Breast epithelium (tissue), 4 donors: ENCODE measurements around the gene TRPM8. TPM values are rescaled to one million over a fixed set of nuclear protein-coding genes. Genes with fewer than 3 reads are reported as not detected.

Experiments
- DNase-seq, 2 donors: peaks; one replicate each; pipeline ENCODE4 v3.0.0-alpha.2; 2019; ENCODE audit warnings: low spot score in 2 of 2
- H3K27ac ChIP-seq, 2 donors: fragments of 200-600 bp; sonication (generic) in 1 of 2; one replicate each; pipeline ENCODE4 v1.5.1; 2016 to 2019; ENCODE audit warnings: mild to moderate bottlenecking in 1 of 2
- H3K27me3 ChIP-seq, 2 donors: fragments of 200-600 bp; sonication (generic) in 1 of 2; one replicate each; pipeline versions ENCODE4 v1.5.1 to v1.6.0; 2017 to 2019; ENCODE audit warnings: control low read depth in 1 of 2, mild to moderate bottlenecking in 1 of 2
- H3K36me3 ChIP-seq: fragments of 200-600 bp; one replicate; pipeline ENCODE4 v1.5.1; 2019
- H3K4me1 ChIP-seq, 2 donors: fragments of 200-600 bp; sonication (generic); one replicate each; pipeline ENCODE4 v1.5.1; 2016 to 2019; ENCODE audit warnings: control low read depth in 1 of 2
- H3K4me3 ChIP-seq, 3 donors: fragments of 200-600 bp; sonication (generic); 1 replicate in 2 of 3; 2 replicates in 1 of 3; pipeline ENCODE4 v1.5.1; 2016 to 2019; ENCODE audit warnings: mild to moderate bottlenecking in 3 of 3, moderate library complexity in 2 of 3
- H3K9me3 ChIP-seq, 2 donors: fragments of 200-600 bp; sonication (generic) in 1 of 2; one replicate each; pipeline ENCODE4 v1.5.1; 2016 to 2019; ENCODE audit warnings: control low read depth in 1 of 2
- POLR2A ChIP-seq: fragments of 450-650 bp; IDR thresholded peaks from one replicate; pipeline ENCODE4 v1.6.1; 2016; ENCODE audit warnings: antibody characterized with exemption, mild to moderate bottlenecking, moderate library complexity
- POLR2AphosphoS5 ChIP-seq, 3 donors: sonication (generic); formaldehyde crosslinking; IDR thresholded peaks; one replicate each; pipeline ENCODE4 v1.6.1; 2017; ENCODE audit warnings: antibody characterized with exemption in 3 of 3
- intact Hi-C: fragments of 100-400 bp; cut with DNase I; formaldehyde crosslinking; loops from one replicate; pipeline ENCODE4 v1.15.1; 2023; ENCODE audit warnings: low total_unique reads
- total RNA-seq, 3 donors: library from RNA; depleted of rRNA; stranded (reverse); fragments of >200 nt; gene quantifications; one replicate each; pipeline ENCODE4 v1.1.0, GENCODE V29; 2016
- TF ChIP-seq, protein P1 (sequence below), 3 donors: fragments of 450-650 bp; IDR thresholded peaks; one replicate each; pipeline ENCODE4 v1.5.1; 2016 to 2017; ENCODE audit warnings: antibody characterized with exemption in 3 of 3, mild to moderate bottlenecking in 3 of 3, moderate library complexity in 3 of 3

TRPM8 gene
- total RNA-seq, 3 donors from 2014 or later = not detected

GRCh38 chr2:233974530-233975071 lies 57.4 kb downstream of the TRPM8 start:
- Histone ChIP-seq H3K27me3 (no peaks in the 10 kb centered on the region), H3K4me3 (no peak overlapping the region), H3K4me1 (no peaks in the 10 kb centered on the region), H3K27ac (peak overlapping the region; percentile 4 to 42), H3K36me3 (no peaks in the 10 kb centered on the region), H3K9me3 (no peaks in the 10 kb centered on the region)
- TF ChIP-seq, protein P1, sequence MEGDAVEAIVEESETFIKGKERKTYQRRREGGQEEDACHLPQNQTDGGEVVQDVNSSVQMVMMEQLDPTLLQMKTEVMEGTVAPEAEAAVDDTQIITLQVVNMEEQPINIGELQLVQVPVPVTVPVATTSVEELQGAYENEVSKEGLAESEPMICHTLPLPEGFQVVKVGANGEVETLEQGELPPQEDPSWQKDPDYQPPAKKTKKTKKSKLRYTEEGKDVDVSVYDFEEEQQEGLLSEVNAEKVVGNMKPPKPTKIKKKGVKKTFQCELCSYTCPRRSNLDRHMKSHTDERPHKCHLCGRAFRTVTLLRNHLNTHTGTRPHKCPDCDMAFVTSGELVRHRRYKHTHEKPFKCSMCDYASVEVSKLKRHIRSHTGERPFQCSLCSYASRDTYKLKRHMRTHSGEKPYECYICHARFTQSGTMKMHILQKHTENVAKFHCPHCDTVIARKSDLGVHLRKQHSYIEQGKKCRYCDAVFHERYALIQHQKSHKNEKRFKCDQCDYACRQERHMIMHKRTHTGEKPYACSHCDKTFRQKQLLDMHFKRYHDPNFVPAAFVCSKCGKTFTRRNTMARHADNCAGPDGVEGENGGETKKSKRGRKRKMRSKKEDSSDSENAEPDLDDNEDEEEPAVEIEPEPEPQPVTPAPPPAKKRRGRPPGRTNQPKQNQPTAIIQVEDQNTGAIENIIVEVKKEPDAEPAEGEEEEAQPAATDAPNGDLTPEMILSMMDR (IDR thresholded peaks at IDR 0.05) = no peak
- peak in 1 of 3 donors; percentile 19 for TF ChIP-seq POLR2AphosphoS5 (IDR thresholded peaks at IDR 0.05)
- intact Hi-C loops = no loop called here
- DNase-seq = peak in 1 of 2 donors; percentile 49

DNA sequence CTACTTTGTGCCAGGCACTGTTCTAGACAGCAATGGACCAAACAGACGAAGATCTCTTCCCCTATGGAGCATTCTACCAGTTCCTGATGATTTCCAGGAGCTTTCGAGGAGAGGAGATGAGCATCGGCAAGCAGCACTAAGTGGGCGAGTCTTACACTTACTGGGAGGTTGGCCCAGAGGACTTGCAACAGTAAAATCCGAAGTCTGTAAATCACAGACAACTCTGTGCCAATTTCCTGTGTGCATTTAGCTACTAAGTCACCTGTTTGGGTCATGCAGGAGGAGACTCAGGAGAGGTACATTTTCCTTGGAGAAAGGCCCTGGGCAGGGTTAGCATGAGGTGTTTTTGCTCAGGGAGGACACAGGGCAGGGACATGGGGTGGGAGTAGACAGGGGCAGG lies 58.9 kb downstream of the TRPM8 start:
- no peaks in the 10 kb centered on the region for H3K27me3 ChIP-seq
- H3K4me1 ChIP-seq = no peaks in the 10 kb centered on the region
- no peak overlapping the region for H3K27ac ChIP-seq
- no peaks in the 10 kb centered on the region for H3K36me3 ChIP-seq
- intact Hi-C loops = no loop called here
- H3K4me3 ChIP-seq = no peak overlapping the region
- TF ChIP-seq POLR2A (no peak), POLR2AphosphoS5 (IDR thresholded peaks at IDR 0.05) (no peak)
- TF ChIP-seq, protein P1 (IDR thresholded peaks at IDR 0.05) = no peak
- DNase-seq = no peak
- no peaks in the 10 kb centered on the region for H3K9me3 ChIP-seq

GRCh38 chr2:233976690-233977294 lies 59.6 kb downstream of the TRPM8 start:
- Histone ChIP-seq H3K9me3 (no peaks in the 10 kb centered on the region), H3K4me1 (no peaks in the 10 kb centered on the region), H3K36me3 (no peaks in the 10 kb centered on the region), H3K4me3 (no peak overlapping the region), H3K27me3 (no peaks in the 10 kb centered on the region), H3K27ac (no peak overlapping the region)
- no peak for DNase-seq
- TF ChIP-seq, protein P1 (IDR thresholded peaks at IDR 0.05) = peak in 2 of 3 donors; percentile 15 to 50
- no peak for TF ChIP-seq POLR2AphosphoS5 (IDR thresholded peaks at IDR 0.05)
- intact Hi-C loops = no loop called here

- intact Hi-C loops = no loop called here
- no peaks in the 10 kb centered on the region for H3K27me3 ChIP-seq
- H3K9me3 ChIP-seq = no peaks in the 10 kb centered on the region
- no peak overlapping the region for H3K4me3 ChIP-seq
- DNase-seq = no peak
- no peak overlapping the region for H3K27ac ChIP-seq
- TF ChIP-seq POLR2A = no peak
- no peak for TF ChIP-seq POLR2AphosphoS5 (IDR thresholded peaks at IDR 0.05)
- TF ChIP-seq, protein P1 (IDR thresholded peaks at IDR 0.05) = no peak
- no peaks in the 10 kb centered on the region for H3K4me1 ChIP-seq
- H3K36me3 ChIP-seq = no peaks in the 10 kb centered on the region
Measured at GRCh38 chr2:233977296-233977837, 60.2 kb downstream of the TRPM8 start.

GRCh38 chr2:233979748-233980147 lies 62.6 kb downstream of the TRPM8 start:
- Histone ChIP-seq H3K4me3 (no peak overlapping the region), H3K4me1 (no peaks in the 10 kb centered on the region), H3K9me3 (no peaks in the 10 kb centered on the region), H3K36me3 (no peaks in the 10 kb centered on the region), H3K27me3 (no peaks in the 10 kb centered on the region), H3K27ac (no peak overlapping the region)
- intact Hi-C loops = no loop called here
- no peak for TF ChIP-seq POLR2A
- no peak for TF ChIP-seq POLR2AphosphoS5 (IDR thresholded peaks at IDR 0.05)
- TF ChIP-seq, protein P1 (IDR thresholded peaks at IDR 0.05) = no peak
- no peak for DNase-seq
